ENCODE results near the gene PSENEN.

PSENEN gene

GRCh38 chr19:35745328-35746086, at the start of gene PSENEN, which contains the start of gene U2AF1L4:
TSS of gene PSENEN (plus strand) at chr19:35745651. CDS start at chr19:35745931, 280 bp downstream.
TSS of gene U2AF1L4 (minus strand) at chr19:35745418. CDS start at chr19:35745391, 27 bp downstream.
- DNase-seq: peak; percentile 94

GRCh38 chr19:35695895-35696422, 49.5 kb upstream of the PSENEN start:
- DNase-seq: no peak

GRCh38 chr19:35696835-35697234, 48.6 kb upstream of the PSENEN start:
- no peak for DNase-seq

GRCh38 chr19:35702223-35703012, 43.0 kb upstream of the PSENEN start:
- DNase-seq: peak; percentile 79

- DNase-seq: no peak
Observed at GRCh38 chr19:35703343-35703742, 42.1 kb upstream of the PSENEN start.

GRCh38 chr19:35704218-35704617, 41.2 kb upstream of the PSENEN start, which contains the start of gene ZBTB32:
TSS of gene ZBTB32 (plus strand) at chr19:35704558. CDS start at chr19:35714627, 10,069 bp downstream.
- peak; percentile 79 for DNase-seq

GRCh38 chr19:35708391-35708790, 37.1 kb upstream of the PSENEN start:
- no peak for DNase-seq

GRCh38 chr19:35710784-35711723, 34.4 kb upstream of the PSENEN start:
- no peak for DNase-seq

GRCh38 chr19:35712567-35713505, 32.6 kb upstream of the PSENEN start:
- DNase-seq: no peak

GRCh38 chr19:35713506-35713850, 32.0 kb upstream of the PSENEN start:
- DNase-seq: no peak

- no peak for DNase-seq
Observed at GRCh38 chr19:35713904-35714495, 31.5 kb upstream of the PSENEN start.

GRCh38 chr19:35714601-35715354, 30.7 kb upstream of the PSENEN start:
- DNase-seq: no peak

- no peak for DNase-seq
Observed at GRCh38 chr19:35715355-35715809, 30.1 kb upstream of the PSENEN start.

GRCh38 chr19:35715981-35716800, 29.3 kb upstream of the PSENEN start:
- no peak for DNase-seq

GRCh38 chr19:35716801-35717664, 28.4 kb upstream of the PSENEN start:
- DNase-seq: peak; percentile 22

GRCh38 chr19:35717665-35718344, 27.6 kb upstream of the PSENEN start, which contains the start of gene KMT2B:
TSS of gene KMT2B (plus strand) at chr19:35718003. CDS start at chr19:35718019, 16 bp downstream.
- DNase-seq: peak; percentile 93

- DNase-seq: no peak
Observed at GRCh38 chr19:35718345-35719041, 27.0 kb upstream of the PSENEN start.

Measured in NCI-H1048 (cell line).